WTC11 (cell line): ENCODE data around the gene KCNC3. TPM values are rescaled to one million over a fixed set of nuclear protein-coding genes. Genes with fewer than 3 reads are reported as not detected.

ENCODE experiments used
- ATAC-seq: fragments of 200-7000 bp; cut with Tn5 transposase; 2 replicates; pipeline ENCODE4 v1.10.0; 2021; ENCODE audit warnings: mild to moderate bottlenecking, moderate library complexity
- CTCF ChIA-PET: fragments of 300-600 bp; sonication (Branson Sonifier 250); formaldehyde crosslinking; loops from one replicate; lab custom pipeline; 2021; ENCODE audit warnings: antibody characterized with exemption; lab: Charles Lee
- POLR2A ChIA-PET: fragments of 350-600 bp; sonication (Branson Sonifier 250); formaldehyde crosslinking; loops from one replicate; lab custom pipeline; 2021; ENCODE audit warnings: antibody characterized with exemption; lab: Charles Lee
- DNase-seq: peaks from one replicate; pipeline ENCODE4 v3.0.0; 2021; ENCODE audit warnings: low spot score
- H3K27ac Mint-ChIP-seq: 2 replicates; pipeline ENCODE4 v1.8.0; 2021; ENCODE audit warnings: mixed read lengths
- H3K27me3 Mint-ChIP-seq: 2 replicates; pipeline ENCODE4 v1.8.0; 2021; ENCODE audit warnings: low read depth, mild to moderate bottlenecking, moderate library complexity, mixed read lengths
- H3K36me3 Mint-ChIP-seq: 2 replicates; pipeline ENCODE4 v1.8.0; 2021; ENCODE audit warnings: mixed read lengths
- H3K4me1 Mint-ChIP-seq: 2 replicates; pipeline ENCODE4 v1.8.0; 2022; ENCODE audit warnings: mixed read lengths
- H3K4me3 Mint-ChIP-seq: 2 replicates; pipeline ENCODE4 v1.8.0; 2021; ENCODE audit warnings: mild to moderate bottlenecking, moderate library complexity, mixed read lengths
- H3K9me3 Mint-ChIP-seq: 2 replicates; pipeline ENCODE4 v1.8.0; 2021; ENCODE audit warnings: mixed read lengths
- ATF3 ChIP-seq: sonication (generic); formaldehyde crosslinking; conservative IDR thresholded peaks from 2 replicates; pipeline ENCODE4 v1.8.1; 2022; ENCODE audit warnings: mild to moderate bottlenecking, missing genetic modification reagents
- CBFB ChIP-seq: sonication (generic); formaldehyde crosslinking; IDR thresholded peaks from 2 replicates; pipeline ENCODE4 v1.8.1; 2022; ENCODE audit warnings: mild to moderate bottlenecking, low read depth, missing genetic modification reagents
- CDX4 ChIP-seq: fragments of 250-450 bp; sonication (Bioruptor Pico); IDR thresholded peaks from 2 replicates; pipeline ENCODE4 v1.9.0; 2021; ENCODE audit warnings: moderate library complexity, mild to moderate bottlenecking, inconsistent platforms, borderline replicate concordance
- E2F1 ChIP-seq: sonication (generic); formaldehyde crosslinking; IDR thresholded peaks from 2 replicates; pipeline ENCODE4 v1.8.0; 2022; ENCODE audit warnings: mild to moderate bottlenecking, missing genetic modification reagents
- E2F5 ChIP-seq: sonication (generic); formaldehyde crosslinking; IDR thresholded peaks from 2 replicates; pipeline ENCODE4 v1.8.1; 2022; ENCODE audit warnings: mild to moderate bottlenecking, moderate library complexity, missing genetic modification reagents
- ELF4 ChIP-seq: sonication (generic); formaldehyde crosslinking; IDR thresholded peaks from 2 replicates; pipeline ENCODE4 v1.8.1; 2022; ENCODE audit warnings: low read depth, mild to moderate bottlenecking, moderate library complexity, missing genetic modification reagents
- FOXJ3 ChIP-seq: sonication (generic); formaldehyde crosslinking; IDR thresholded peaks from 2 replicates; pipeline ENCODE4 v1.9.0; 2021; ENCODE audit warnings: missing genetic modification reagents, mild to moderate bottlenecking, borderline replicate concordance
- IRF1 ChIP-seq: sonication (generic); formaldehyde crosslinking; IDR thresholded peaks from 2 replicates; pipeline ENCODE4 v1.8.0; 2023; ENCODE audit warnings: missing genetic modification reagents
- JAZF1 ChIP-seq: fragments of 250-450 bp; sonication (Bioruptor Pico); IDR thresholded peaks from 2 replicates; pipeline ENCODE4 v1.9.0; 2021; ENCODE audit warnings: moderate library complexity, mild to moderate bottlenecking, inconsistent platforms
- JUN ChIP-seq: sonication (generic); formaldehyde crosslinking; IDR thresholded peaks from 2 replicates; pipeline ENCODE4 v1.8.0; 2023; ENCODE audit warnings: mild to moderate bottlenecking, missing genetic modification reagents
- MAX ChIP-seq: sonication (generic); formaldehyde crosslinking; IDR thresholded peaks from 2 replicates; pipeline ENCODE4 v1.8.0; 2022; ENCODE audit warnings: mild to moderate bottlenecking, missing genetic modification reagents
- NR2C2 ChIP-seq: sonication (generic); formaldehyde crosslinking; IDR thresholded peaks from 2 replicates; pipeline ENCODE4 v1.8.0; 2022; ENCODE audit warnings: mild to moderate bottlenecking, missing genetic modification reagents
- NR3C1 ChIP-seq: sonication (generic); formaldehyde crosslinking; conservative IDR thresholded peaks from 2 replicates; pipeline ENCODE4 v1.8.1; 2023; ENCODE audit warnings: low read depth, mild to moderate bottlenecking, missing genetic modification reagents
- PRDM15 ChIP-seq: sonication (generic); formaldehyde crosslinking; IDR thresholded peaks from 2 replicates; pipeline ENCODE4 v1.8.0; 2022; ENCODE audit warnings: missing genetic modification reagents
- RORB ChIP-seq: fragments of 250-450 bp; sonication (Bioruptor Pico); IDR thresholded peaks from 2 replicates; pipeline ENCODE4 v1.9.0; 2021; ENCODE audit warnings: mild to moderate bottlenecking
- SOX15 ChIP-seq: fragments of 250-450 bp; sonication (Bioruptor Pico); IDR thresholded peaks from 2 replicates; pipeline ENCODE4 v1.9.0; 2021; ENCODE audit warnings: mild to moderate bottlenecking
- ZBTB43 ChIP-seq: sonication (generic); formaldehyde crosslinking; IDR thresholded peaks from 2 replicates; pipeline ENCODE4 v1.8.1; 2023; ENCODE audit warnings: mild to moderate bottlenecking, missing genetic modification reagents
- ZNF138 ChIP-seq: sonication (generic); formaldehyde crosslinking; conservative IDR thresholded peaks from 2 replicates; pipeline ENCODE4 v1.8.1; 2022; ENCODE audit warnings: mild to moderate bottlenecking, moderate library complexity, missing genetic modification reagents
- ZNF416 ChIP-seq: fragments of 250-450 bp; sonication (Bioruptor Pico); IDR thresholded peaks from 2 replicates; pipeline ENCODE4 v1.9.0; 2021; ENCODE audit warnings: mild to moderate bottlenecking, inconsistent platforms
- total RNA-seq: library from RNA; stranded (reverse); gene quantifications from 3 replicates; pipeline ENCODE4 v1.2.3, GENCODE V29; 2021

KCNC3 gene
- total RNA-seq, 1 experiment from 2014 or later, result 8.5 TPM

GRCh38 chr19:50290011-50290410, 39.2 kb downstream of the KCNC3 start:
- Mint-ChIP-seq H3K27me3 (no peaks in the 10 kb centered on the region; the same call in 1 of the 2 replicates), H3K27ac (no peak overlapping the region), H3K4me3 (no peak overlapping the region), H3K36me3 (peaks cover 43% of the 10 kb centered on the region), H3K4me1 (peaks cover 26% of the 10 kb centered on the region), H3K9me3 (peaks cover 18% of the 10 kb centered on the region)
- DNase-seq, result peak; percentile 29
- TF ChIP-seq RORB (no peak), FOXJ3 (CRISPR knock-in tag) (no peak), MAX (CRISPR knock-in tag) (no peak), ZNF416 (CRISPR knock-in tag) (no peak), E2F5 (CRISPR knock-in tag) (no peak), NR2C2 (CRISPR knock-in tag) (no peak), ZBTB43 (CRISPR knock-in tag) (no peak), E2F1 (CRISPR knock-in tag) (no peak), JAZF1 (no peak), IRF1 (CRISPR knock-in tag) (no peak), ZNF138 (no peak), ELF4 (CRISPR knock-in tag) (no peak), CDX4 (CRISPR knock-in tag) (no peak), CBFB (CRISPR knock-in tag) (no peak), SOX15 (CRISPR knock-in tag) (no peak), JUN (CRISPR knock-in tag) (no peak)
- ATAC-seq, result no peak
- ChIA-PET CTCF (interaction anchor here (1.1 to 2.6 kb wide), 4 partner anchors 13 to 38 kb away, joined by 3 to 16 read pairs (median 6); no protein-coding TSS in a partner anchor), POLR2A (interaction anchor here (1.0 kb wide), 1 partner anchor 39 kb away, joined by 3 read pairs; the partner anchor contains the start of gene KCNC3)

- Mint-ChIP-seq H3K36me3 (peaks cover 42% of the 10 kb centered on the region), H3K4me1 (peaks cover 26% of the 10 kb centered on the region), H3K4me3 (no peak overlapping the region), H3K27ac (no peak overlapping the region), H3K9me3 (peaks cover 22% of the 10 kb centered on the region)
- DNase-seq, result no peak
- no peak for ATAC-seq
- CTCF ChIA-PET, result interaction anchor here (1.1 to 2.0 kb wide), 3 partner anchors 11 to 30 kb away, joined by 3 to 5 read pairs (median 4); no protein-coding TSS in a partner anchor
- no peak for TF ChIP-seq PRDM15 (CRISPR knock-in tag)
- no peak for TF ChIP-seq ATF3 (CRISPR knock-in tag)
- no peak for TF ChIP-seq NR3C1
- TF ChIP-seq, all 79 proteins: peak for 0
- H3K27me3 Mint-ChIP-seq, result no peaks in the 10 kb centered on the region; the same call in 1 of the 2 replicates
- POLR2A ChIA-PET, result no interaction called here
Measured at GRCh38 chr19:50288954-50289353, 40.2 kb downstream of the KCNC3 start.
